Central memory CD4-positive, alpha-beta T cell (primary cell): ENCODE data around the gene NRL.

ENCODE experiments used
- DNase-seq: peaks from one replicate; pipeline ENCODE4 v3.0.0; 2022
- total RNA-seq, 3 experiments: gene quantifications; one replicate each; lab custom pipeline; 2026; lab: John Stamatoyannopoulos, UW

NRL gene
- total RNA-seq, result 1.7 to 2.9 (median 2.9) reads per million in 3 experiments

GRCh38 chr14:24114532-24115421 lies at the start of gene NRL, which contains the start of gene DCAF11:
Gene NRL, minus strand, starts transcription at chr14:24114949. Its CDS starts 32,101 bp downstream, at chr14:24082848.
Gene DCAF11, plus strand, starts transcription at chr14:24114777. Its CDS starts 818 bp downstream, at chr14:24115595.
- peak; percentile 100 for DNase-seq

DNA sequence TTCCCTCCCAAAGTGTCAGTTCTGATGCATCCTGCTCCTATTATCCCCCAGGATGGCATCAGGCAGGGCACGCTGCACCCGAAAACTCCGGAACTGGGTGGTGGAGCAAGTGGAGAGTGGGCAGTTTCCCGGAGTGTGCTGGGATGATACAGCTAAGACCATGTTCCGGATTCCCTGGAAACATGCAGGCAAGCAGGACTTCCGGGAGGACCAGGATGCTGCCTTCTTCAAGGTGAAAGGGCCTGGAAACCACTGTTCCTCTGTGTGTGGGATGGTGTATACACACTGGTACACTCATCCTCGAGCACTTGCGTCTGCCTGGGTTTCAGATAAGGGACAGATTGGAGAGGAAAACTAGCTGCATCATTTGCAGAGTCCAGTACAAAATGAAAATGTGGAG lies 47.3 kb upstream of the NRL start:
- DNase-seq, result no peak

- peak; percentile 94 for DNase-seq
These were observed 46.4 kb upstream of the NRL start, which contains the start of gene IRF9 for GRCh38 chr14:24160850-24161804. Gene IRF9, plus strand, starts transcription at chr14:24161265. Its CDS starts 880 bp downstream, at chr14:24162145.

DNA sequence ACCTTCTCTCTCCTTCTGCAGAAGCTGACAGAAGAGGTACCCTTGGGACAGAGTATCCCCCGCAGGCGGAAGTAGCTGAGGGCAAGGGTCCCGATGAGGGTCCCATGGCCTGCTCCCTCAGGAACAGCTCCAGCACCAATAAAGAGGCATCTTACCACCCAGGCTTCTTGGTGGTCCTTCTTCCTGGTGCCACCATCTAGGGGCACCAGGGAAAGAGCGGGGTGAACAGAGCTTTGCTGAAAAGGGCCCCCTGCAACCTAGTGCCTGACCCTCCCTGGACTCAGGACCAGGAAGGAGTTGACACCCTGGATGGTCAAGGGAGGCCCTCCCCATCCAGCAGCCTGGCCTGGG lies 45.7 kb upstream of the NRL start:
- no peak for DNase-seq

DNA sequence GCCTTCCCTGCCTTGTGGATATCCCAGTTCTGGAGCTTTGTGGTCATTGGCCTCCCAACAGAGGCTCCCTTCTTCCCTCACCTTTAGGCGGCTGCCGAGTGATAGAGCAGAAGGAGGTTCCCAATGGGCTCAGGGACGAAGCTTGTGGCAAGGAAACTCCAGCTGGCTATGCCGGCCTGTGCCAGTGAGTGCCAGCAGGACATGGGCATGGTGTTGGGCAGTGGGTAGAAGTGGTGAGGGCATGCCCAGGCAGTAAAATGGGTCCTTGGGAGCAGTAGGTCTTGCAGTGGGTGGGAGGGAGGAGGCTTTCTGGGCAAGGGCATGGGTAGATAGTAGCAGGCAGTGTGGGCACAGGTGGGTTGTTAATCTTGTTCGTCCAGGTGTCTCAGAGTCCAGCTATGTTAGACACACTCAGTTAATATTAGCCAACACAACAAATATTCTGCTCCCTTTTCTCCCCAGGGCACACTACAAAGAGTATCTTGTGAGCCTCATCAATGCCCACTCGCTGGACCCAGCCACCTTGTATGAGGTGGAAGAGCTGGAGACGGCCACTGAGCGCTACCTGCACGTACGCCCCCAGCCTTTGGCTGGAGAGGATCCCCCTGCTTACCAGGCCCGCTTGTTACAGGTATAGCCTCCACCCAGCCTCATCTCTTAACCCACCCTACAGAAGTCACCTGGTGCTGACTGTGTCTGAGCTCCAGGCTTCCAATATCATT lies 45.2 kb upstream of the NRL start:
- DNase-seq, result no peak

DNA sequence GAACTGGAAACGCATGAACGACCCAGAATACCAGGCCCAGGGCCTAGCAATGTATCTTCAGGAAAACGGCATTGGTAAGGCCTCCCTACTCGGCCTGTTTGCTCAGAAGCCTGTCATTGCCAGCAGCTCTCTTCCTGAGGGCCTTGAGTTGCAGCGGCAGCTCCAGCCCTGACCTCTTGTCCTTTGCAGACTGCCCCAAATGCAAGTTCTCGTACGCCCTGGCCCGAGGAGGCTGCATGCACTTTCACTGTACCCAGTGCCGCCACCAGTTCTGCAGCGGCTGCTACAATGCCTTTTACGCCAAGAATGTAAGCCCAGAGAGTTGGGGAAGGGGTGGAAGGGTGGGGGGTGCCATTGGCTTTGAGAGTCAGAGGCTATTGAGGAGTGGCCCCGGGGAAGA lies 42.6 kb upstream of the NRL start:
- DNase-seq, result no peak

DNA sequence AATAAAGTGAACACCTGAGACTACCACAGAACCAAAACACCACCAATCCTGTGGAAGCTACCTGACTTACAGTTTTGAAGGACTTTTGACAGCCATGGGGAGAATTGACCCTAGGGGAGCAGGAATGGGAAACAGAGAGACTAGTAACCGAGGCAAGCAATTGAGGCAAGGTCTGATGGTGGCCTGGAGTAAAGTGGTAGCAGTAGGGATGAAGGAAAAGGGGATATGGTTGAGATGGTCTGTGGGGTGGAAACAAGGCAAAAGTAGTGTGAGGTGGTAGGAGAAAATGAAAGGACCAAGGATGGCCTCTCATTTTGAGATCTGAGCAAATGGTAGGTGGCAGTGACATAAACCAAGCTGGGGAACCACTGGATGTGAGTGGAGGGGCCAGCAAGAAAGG lies 42.1 kb upstream of the NRL start:
- no peak for DNase-seq

- DNase-seq, result no peak
These were observed 40.4 kb upstream of the NRL start for GRCh38 chr14:24155100-24155499.

DNA sequence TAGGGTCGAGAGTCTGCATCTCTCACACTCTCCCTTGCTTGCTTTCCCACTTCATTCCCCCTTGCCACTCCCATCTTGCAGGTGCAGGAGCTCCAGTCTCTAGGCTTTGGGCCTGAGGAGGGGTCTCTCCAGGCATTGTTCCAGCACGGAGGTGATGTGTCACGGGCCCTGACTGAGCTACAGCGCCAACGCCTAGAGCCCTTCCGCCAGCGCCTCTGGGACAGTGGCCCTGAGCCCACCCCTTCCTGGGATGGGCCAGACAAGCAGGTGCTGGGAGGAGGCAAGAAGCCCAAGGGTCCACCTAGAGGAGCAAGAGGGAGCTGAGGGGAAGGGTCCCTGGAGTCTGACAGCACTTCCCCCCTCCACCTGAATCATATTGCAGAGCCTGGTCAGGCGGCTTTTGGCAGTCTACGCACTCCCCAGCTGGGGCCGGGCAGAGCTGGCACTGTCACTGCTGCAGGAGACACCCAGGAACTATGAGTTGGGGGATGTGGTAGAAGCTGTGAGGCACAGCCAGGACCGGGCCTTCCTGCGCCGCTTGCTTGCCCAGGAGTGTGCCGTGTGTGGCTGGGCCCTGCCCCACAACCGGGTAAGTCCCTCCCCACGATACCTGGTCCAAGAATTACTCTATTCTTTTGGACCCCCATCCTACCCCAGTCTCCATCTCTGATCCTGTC lies 36.8 kb upstream of the NRL start:
- no peak for DNase-seq

GRCh38 chr14:24150993-24151392 lies 36.2 kb upstream of the NRL start:
- no peak for DNase-seq

GRCh38 chr14:24150567-24150966 lies 35.8 kb upstream of the NRL start:
- no peak for DNase-seq

GRCh38 chr14:24150061-24150460 lies 35.3 kb upstream of the NRL start:
- no peak for DNase-seq

DNA sequence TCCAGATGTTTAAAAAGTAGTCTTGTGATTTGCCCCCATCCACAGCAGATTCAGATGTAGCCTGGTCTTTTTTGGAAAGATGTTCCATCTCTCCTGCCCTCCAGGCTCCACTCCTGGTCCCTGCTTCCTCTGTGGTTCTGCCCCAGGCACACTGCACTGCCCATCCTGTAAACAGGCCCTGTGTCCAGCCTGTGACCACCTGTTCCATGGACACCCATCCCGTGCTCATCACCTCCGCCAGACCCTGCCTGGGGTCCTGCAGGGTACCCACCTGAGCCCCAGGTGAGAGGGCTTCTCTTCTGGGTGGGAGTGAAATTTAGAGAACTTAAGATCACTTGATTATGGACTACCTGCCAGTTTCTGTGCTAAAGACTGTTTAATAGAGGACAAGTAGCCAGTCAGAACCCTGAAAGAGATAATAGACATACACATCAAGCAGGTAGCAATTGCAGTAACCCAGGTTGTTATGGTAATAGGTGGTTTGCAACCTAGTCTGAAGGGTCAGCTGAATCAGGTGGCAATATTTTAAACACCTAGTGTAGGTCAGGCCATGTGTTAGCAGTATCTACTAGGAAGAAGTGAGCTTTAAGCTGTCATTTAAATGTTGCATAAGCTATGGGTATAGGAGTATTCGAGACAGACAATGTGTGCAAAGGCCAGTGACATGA lies 34.7 kb upstream of the NRL start:
- no peak for DNase-seq

DNA sequence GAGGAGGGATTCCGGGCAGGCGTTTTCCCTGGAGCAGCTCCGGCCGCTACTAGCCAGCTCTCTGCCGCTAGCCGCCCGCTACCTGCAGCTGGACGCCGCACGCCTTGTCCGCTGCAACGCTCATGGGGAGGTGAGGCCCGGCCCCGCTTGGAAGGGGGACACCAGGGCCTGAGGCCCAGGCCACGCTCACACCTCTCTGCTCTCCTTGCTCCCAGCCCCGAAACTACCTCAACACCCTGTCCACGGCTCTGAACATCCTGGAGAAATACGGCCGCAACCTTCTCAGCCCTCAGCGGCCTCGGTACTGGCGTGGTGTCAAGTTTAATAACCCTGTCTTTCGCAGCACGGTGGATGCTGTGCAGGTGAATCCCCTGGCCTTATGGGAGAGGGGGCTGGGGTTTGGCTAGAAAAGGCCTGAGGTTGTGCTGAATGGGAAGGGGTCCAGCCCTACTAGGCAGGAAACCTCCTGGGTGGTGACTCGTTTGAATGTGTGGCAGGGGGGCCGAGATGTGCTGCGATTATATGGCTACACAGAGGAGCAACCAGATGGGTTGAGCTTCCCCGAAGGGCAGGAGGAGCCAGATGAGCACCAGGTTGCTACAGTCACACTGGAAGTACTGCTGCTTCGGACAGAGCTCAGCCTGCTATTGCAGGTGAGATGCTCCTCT lies 33.1 kb upstream of the NRL start:
- DNase-seq, result no peak

DNA sequence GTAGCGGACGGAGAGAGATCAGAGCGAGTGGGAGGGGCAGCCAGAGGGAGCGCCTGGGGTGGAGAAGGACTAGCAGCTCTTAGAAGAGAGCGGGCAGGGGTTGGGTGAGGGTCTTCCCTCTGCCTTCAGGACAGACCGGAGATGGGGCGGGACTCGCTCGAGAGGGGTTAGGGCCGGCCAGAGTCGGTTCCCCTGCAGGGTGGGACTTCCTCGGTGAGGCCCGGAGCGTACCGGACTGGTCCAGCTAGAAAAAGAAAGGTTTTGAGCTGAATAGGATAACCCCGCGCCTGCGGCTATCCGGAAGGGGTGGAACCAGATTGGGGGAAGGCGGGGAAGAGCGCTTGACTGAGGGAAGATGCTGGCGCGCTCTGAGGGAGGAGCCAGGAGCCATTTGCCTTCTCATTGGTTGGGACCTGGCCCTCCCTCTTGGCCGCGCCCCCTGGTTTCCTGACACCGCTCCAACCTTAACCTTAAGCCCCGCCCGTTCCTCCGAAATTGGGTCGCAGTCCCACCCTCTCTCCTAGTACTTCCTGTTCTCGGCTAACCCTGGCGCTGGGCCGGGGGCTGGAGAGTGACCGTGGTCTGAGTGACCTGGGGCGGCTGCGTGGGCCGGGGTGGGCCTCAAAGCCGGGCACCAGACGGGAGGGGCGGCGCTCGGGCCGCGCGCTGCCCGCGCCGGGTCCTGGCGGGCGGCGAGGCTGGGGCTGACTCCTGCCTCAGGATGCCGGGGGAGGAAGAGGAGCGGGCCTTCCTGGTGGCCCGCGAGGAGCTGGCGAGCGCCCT lies 32.4 kb upstream of the NRL start, which contains the start of gene RNF31:
RNF31 (plus strand) TSS at position 521 of the 783 bp plus-strand sequence; CDS start at position 722, 201 bp downstream.
- peak; percentile 96 for DNase-seq

GRCh38 chr14:24146453-24146977 lies 31.8 kb upstream of the NRL start, which contains the start of gene PSME2:
Gene PSME2, minus strand, starts transcription at chr14:24146610. Its CDS starts 29 bp downstream, at chr14:24146581.
- DNase-seq, result peak; percentile 80

- no peak for DNase-seq
These were observed 31.1 kb upstream of the NRL start for GRCh38 chr14:24145690-24146452.

DNA sequence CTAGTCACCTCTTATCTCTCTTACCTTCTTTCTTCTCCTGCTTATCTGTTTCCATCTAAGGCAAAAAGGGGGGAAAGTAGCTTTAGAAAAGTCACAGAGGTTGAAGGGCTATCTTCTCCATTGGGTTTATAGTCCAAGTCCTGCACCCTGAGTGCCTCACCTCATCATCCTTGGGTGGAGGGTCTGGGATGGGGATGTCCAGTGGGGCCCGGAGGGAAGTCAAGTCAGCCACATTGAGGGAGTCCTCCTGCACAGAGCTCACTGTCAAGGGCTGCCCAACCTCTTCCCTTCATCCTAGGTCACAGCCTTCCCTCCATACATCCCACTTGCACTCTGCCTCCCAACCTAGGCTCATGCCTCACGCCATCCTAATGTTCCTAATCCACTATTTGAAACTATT lies 30.5 kb upstream of the NRL start:
- no peak for DNase-seq

- no peak for DNase-seq
These were observed 29.7 kb upstream of the NRL start for GRCh38 chr14:24144451-24144850.
